Pulmonary artery endothelial cell (primary cell): ENCODE results near the gene RPL10. TPM values are rescaled to one million over a fixed set of nuclear protein-coding genes. Genes with fewer than 3 reads are reported as not detected.

ENCODE experiments used
- DNase-seq: peaks from one replicate; pipeline ENCODE4 v3.0.0-alpha.2; 2011; ENCODE audit warnings: low read depth, low spot score
- total RNA-seq: library from RNA; depleted of rRNA; stranded (reverse); fragments of >200 nt; gene quantifications from 2 replicates; pipeline ENCODE4 v1.2.3, GENCODE V29; 2014

The RPL10 gene
- total RNA-seq = 1,825 and 3,241 TPM in 2 replicates

GRCh38 chrX:154397888-154398667, at the start of gene RPL10:
Gene RPL10, plus strand, starts transcription at chrX:154398377. Its CDS starts 143 bp downstream, at chrX:154398520.
- peak; percentile 86 for DNase-seq

GRCh38 chrX:154348646-154349358, 49.4 kb upstream of the RPL10 start:
- DNase-seq = no peak

GRCh38 chrX:154349359-154349935, 48.7 kb upstream of the RPL10 start:
- no peak for DNase-seq

- DNase-seq = no peak
Observed at GRCh38 chrX:154349979-154350378, 48.2 kb upstream of the RPL10 start.

GRCh38 chrX:154350429-154351182, 47.6 kb upstream of the RPL10 start:
- DNase-seq = no peak

- no peak for DNase-seq
Observed at GRCh38 chrX:154351183-154352011, 46.8 kb upstream of the RPL10 start.

- DNase-seq = no peak
Observed at GRCh38 chrX:154352012-154352401, 46.2 kb upstream of the RPL10 start.

GRCh38 chrX:154352466-154352865, 45.7 kb upstream of the RPL10 start:
- DNase-seq = no peak

GRCh38 chrX:154353172-154353843, 44.9 kb upstream of the RPL10 start:
- no peak for DNase-seq

GRCh38 chrX:154354013-154354412, 44.2 kb upstream of the RPL10 start:
- no peak for DNase-seq

GRCh38 chrX:154354516-154354915, 43.7 kb upstream of the RPL10 start:
- no peak for DNase-seq

GRCh38 chrX:154355094-154355775, 42.9 kb upstream of the RPL10 start:
- no peak for DNase-seq

- no peak for DNase-seq
Observed at GRCh38 chrX:154355776-154356140, 42.4 kb upstream of the RPL10 start.

GRCh38 chrX:154356596-154356995, 41.6 kb upstream of the RPL10 start:
- DNase-seq = no peak

GRCh38 chrX:154357205-154357604, 41.0 kb upstream of the RPL10 start:
- no peak for DNase-seq

- no peak for DNase-seq
Observed at GRCh38 chrX:154358011-154358410, 40.2 kb upstream of the RPL10 start.

- DNase-seq = no peak
Observed at GRCh38 chrX:154358829-154359228, 39.3 kb upstream of the RPL10 start.

- no peak for DNase-seq
Observed at GRCh38 chrX:154359362-154360154, 38.6 kb upstream of the RPL10 start.

GRCh38 chrX:154360155-154360713, 37.9 kb upstream of the RPL10 start:
- no peak for DNase-seq
